OCI-LY7 (cell line): Measurements from ENCODE around the gene RXRG. TPM values are rescaled to one million over a fixed set of nuclear protein-coding genes. Genes with fewer than 3 reads are reported as not detected.

ENCODE experiments used
- BruUV-seq: library from RNA; stranded (reverse); fragments of 400-500 nt; replicated peaks from 2 replicates; lab custom pipeline; 2021; lab: Mats Ljungman, UMichigan
- CTCF ChIA-PET: fragments of 300-600 bp; sonication (Branson Sonifier 250); formaldehyde crosslinking; loops from one replicate; lab custom pipeline; 2022; ENCODE audit warnings: antibody characterized with exemption; ENCODE audit not compliant: unreplicated experiment; lab: Charles Lee
- POLR2A ChIA-PET: fragments of 300-600 bp; sonication (Branson Sonifier 250); formaldehyde crosslinking; loops from one replicate; lab custom pipeline; 2022; ENCODE audit warnings: antibody characterized with exemption; lab: Charles Lee
- DNase-seq: peaks from one replicate; pipeline ENCODE4 v3.0.0-alpha.2; 2015; ENCODE audit warnings: low spot score
- H2AFZ ChIP-seq: fragments of 200-600 bp; sonication (generic), shearing (Covaris generic); 2 replicates; pipeline ENCODE4 v1.6.1; 2014; ENCODE audit warnings: mild to moderate bottlenecking, antibody characterized with exemption, low read length, moderate library complexity
- H3K27ac ChIP-seq: fragments of 200-600 bp; sonication (generic); 2 replicates; pipeline ENCODE4 v1.5.1; 2014; ENCODE audit warnings: mixed run types, low read depth, mild to moderate bottlenecking, moderate library complexity, low read length, inconsistent platforms; ENCODE audit not compliant: poor library complexity, severe bottlenecking
- H3K36me3 ChIP-seq: fragments of 200-600 bp; sonication (generic); 2 replicates; pipeline ENCODE4 v1.6.1; 2014; ENCODE audit warnings: mild to moderate bottlenecking, antibody characterized with exemption, low read length, moderate library complexity, mixed read lengths; ENCODE audit not compliant: insufficient read depth
- H3K4me1 ChIP-seq: fragments of 200-600 bp; sonication (generic); 2 replicates; pipeline ENCODE4 v1.5.1; 2014; ENCODE audit warnings: mild to moderate bottlenecking, low read length; ENCODE audit not compliant: insufficient read depth, poor library complexity, severe bottlenecking
- H3K4me2 ChIP-seq: fragments of 200-600 bp; sonication (generic); 2 replicates; pipeline ENCODE4 v1.6.1; 2014; ENCODE audit warnings: mild to moderate bottlenecking, low read length
- H3K4me3 ChIP-seq: fragments of 200-600 bp; sonication (generic); 2 replicates; pipeline ENCODE4 v1.5.1; 2014; ENCODE audit warnings: mild to moderate bottlenecking, low read depth, low read length; ENCODE audit not compliant: poor library complexity, severe bottlenecking
- H3K79me2 ChIP-seq: fragments of 200-600 bp; sonication (generic); 2 replicates; pipeline ENCODE4 v1.6.1; 2016; ENCODE audit warnings: low read depth, mild to moderate bottlenecking, low read length, moderate library complexity, mixed read lengths; ENCODE audit not compliant: insufficient read depth
- H3K9me2 ChIP-seq: fragments of 200-600 bp; sonication (generic); 2 replicates; pipeline ENCODE4 v1.6.1; 2016; ENCODE audit warnings: mild to moderate bottlenecking, low read length, mixed read lengths; ENCODE audit not compliant: insufficient read depth
- H3K9me3 ChIP-seq: fragments of 200-600 bp; sonication (generic); 2 replicates; pipeline ENCODE4 v1.6.1; 2014; ENCODE audit warnings: mild to moderate bottlenecking, mixed run types, low read length, mixed read lengths
- H4K20me1 ChIP-seq: fragments of 200-600 bp; sonication (generic); 2 replicates; pipeline ENCODE4 v1.6.1; 2014; ENCODE audit warnings: mild to moderate bottlenecking, antibody characterized with exemption, low read length, moderate library complexity, mixed read lengths; ENCODE audit not compliant: insufficient read depth
- EZH2phosphoT487 ChIP-seq: fragments of 200-600 bp; sonication (generic); IDR thresholded peaks from 2 replicates; pipeline ENCODE4 v1.6.1; 2018; ENCODE audit warnings: low read depth, borderline replicate concordance, mild to moderate bottlenecking, mixed run types, antibody characterized with exemption, low read length, moderate library complexity, mixed read lengths
- intact Hi-C: fragments of 100-400 bp; cut with micrococcal nuclease; formaldehyde crosslinking; loops from one replicate; pipeline ENCODE4 v1.10.0; 2022; ENCODE audit not compliant: unreplicated experiment
- total RNA-seq, 2 experiments: library from RNA; depleted of rRNA in 1 of 2; stranded (reverse); fragments of >200 nt in 1 of 2; shearing (Covaris generic) in 1 of 2; gene quantifications; 2 replicates each; pipeline ENCODE4 v1.2.3, GENCODE V29; 2014 to 2022
- TF ChIP-seq, protein P1 (sequence below): fragments of 200-600 bp; sonication (generic); conservative IDR thresholded peaks from 2 replicates; pipeline ENCODE4 v1.5.1; 2014; ENCODE audit warnings: mild to moderate bottlenecking, antibody characterized with exemption, low read length, moderate library complexity, mixed read lengths

Gene RXRG
- total RNA-seq, 2 experiments from 2014 or later, result not detected

DNA sequence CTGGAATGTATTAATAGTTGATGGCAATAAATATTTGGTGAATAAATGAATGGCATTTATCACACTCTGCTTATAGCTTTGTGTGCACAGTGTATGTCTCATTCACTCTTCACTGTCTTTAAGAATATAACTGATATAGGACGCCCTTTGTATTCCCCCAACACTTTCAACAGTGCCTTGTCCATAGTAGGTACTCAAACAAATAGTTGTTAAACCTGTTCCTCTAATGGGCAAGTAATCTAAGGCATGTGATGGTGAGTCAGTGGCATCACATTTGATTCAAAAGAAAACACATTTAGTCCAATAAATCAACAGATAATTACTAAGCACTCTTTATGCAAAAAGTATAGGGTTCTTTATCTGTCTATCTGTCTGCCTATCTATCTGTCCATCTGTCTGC, 11.2 kb upstream of the RXRG start:
- CTCF ChIA-PET, result no interaction called here
- POLR2A ChIA-PET, result no interaction called here
- H3K27ac ChIP-seq, result no peak overlapping the region
- H3K4me2 ChIP-seq, result no peak overlapping the region
- H3K9me3 ChIP-seq, result no peaks in the 10 kb centered on the region
- H3K4me3 ChIP-seq, result no peak overlapping the region
- no peaks in the 10 kb centered on the region for H4K20me1 ChIP-seq
- no TSS peak for BruUV-seq
- H3K36me3 ChIP-seq, result no peaks in the 10 kb centered on the region
- no peaks in the 10 kb centered on the region for H3K79me2 ChIP-seq
- TF ChIP-seq EZH2phosphoT487, result no peak
- TF ChIP-seq, protein P1, sequence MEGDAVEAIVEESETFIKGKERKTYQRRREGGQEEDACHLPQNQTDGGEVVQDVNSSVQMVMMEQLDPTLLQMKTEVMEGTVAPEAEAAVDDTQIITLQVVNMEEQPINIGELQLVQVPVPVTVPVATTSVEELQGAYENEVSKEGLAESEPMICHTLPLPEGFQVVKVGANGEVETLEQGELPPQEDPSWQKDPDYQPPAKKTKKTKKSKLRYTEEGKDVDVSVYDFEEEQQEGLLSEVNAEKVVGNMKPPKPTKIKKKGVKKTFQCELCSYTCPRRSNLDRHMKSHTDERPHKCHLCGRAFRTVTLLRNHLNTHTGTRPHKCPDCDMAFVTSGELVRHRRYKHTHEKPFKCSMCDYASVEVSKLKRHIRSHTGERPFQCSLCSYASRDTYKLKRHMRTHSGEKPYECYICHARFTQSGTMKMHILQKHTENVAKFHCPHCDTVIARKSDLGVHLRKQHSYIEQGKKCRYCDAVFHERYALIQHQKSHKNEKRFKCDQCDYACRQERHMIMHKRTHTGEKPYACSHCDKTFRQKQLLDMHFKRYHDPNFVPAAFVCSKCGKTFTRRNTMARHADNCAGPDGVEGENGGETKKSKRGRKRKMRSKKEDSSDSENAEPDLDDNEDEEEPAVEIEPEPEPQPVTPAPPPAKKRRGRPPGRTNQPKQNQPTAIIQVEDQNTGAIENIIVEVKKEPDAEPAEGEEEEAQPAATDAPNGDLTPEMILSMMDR, result no peak
- H3K4me1 ChIP-seq, result no peaks in the 10 kb centered on the region
- no peak overlapping the region for H2AFZ ChIP-seq
- no peaks in the 10 kb centered on the region for H3K9me2 ChIP-seq
- no peak for DNase-seq
- intact Hi-C loops, result no loop called here

DNA sequence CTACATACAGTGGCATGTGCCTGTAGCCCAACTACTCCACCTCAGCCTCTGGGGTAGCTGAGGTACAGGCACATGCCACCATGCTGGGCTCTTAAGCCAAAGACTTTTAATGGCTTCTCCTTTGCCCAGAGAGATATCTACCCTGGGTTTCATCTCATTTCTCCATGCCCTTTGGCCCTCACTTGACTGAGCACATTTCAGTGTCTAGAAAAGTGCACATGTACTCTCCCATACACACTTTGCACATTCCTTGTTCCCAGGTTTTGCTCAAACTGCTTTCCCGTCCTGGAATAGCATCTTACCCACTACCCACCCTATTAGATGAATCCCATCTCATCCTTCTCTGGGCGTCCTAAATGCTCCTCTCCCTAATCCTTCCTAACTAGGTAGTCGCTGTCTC, 10.2 kb upstream of the RXRG start:
- TF ChIP-seq EZH2phosphoT487, result no peak
- TF ChIP-seq, protein P1, result no peak
- no peaks in the 10 kb centered on the region for H3K9me3 ChIP-seq
- no peak overlapping the region for H3K27ac ChIP-seq
- no peak for DNase-seq
- ChIA-PET CTCF (no interaction called here), POLR2A (no interaction called here)
- no TSS peak for BruUV-seq
- H3K9me2 ChIP-seq, result no peaks in the 10 kb centered on the region
- no peak overlapping the region for H2AFZ ChIP-seq
- no peaks in the 10 kb centered on the region for H4K20me1 ChIP-seq
- no peaks in the 10 kb centered on the region for H3K79me2 ChIP-seq
- no peaks in the 10 kb centered on the region for H3K36me3 ChIP-seq
- intact Hi-C loops, result no loop called here
- H3K4me3 ChIP-seq, result no peak overlapping the region
- H3K4me1 ChIP-seq, result no peaks in the 10 kb centered on the region
- no peak overlapping the region for H3K4me2 ChIP-seq

DNA sequence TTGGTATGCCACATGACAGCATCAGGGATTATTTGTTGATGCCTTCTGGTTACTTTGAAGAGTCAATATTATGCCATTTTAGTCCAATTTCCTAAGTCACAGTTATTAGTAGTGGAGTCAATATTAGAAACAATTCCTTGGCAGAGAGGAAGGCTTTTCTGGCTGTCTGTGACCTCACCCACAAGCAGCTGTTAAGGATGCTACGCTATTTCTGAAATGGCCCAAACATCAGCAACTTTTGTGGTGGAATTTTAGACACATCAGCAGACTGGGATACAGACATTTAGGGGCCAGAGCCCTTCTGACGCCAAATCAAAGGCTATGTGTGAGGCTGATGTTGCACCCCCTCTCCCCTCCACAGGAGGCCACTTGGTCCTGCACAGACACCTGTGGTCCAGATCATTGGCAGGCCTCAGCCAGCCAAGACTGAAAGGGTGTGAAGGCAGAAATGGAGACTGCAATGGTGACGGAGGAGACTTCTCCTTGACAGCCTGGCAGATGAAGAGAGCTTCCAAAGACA, 9.2 kb upstream of the RXRG start:
- Histone ChIP-seq H3K9me2 (no peaks in the 10 kb centered on the region), H3K9me3 (no peaks in the 10 kb centered on the region), H3K4me2 (no peak overlapping the region), H2AFZ (no peak overlapping the region), H3K4me3 (no peak overlapping the region), H3K27ac (no peak overlapping the region), H4K20me1 (no peaks in the 10 kb centered on the region), H3K79me2 (no peaks in the 10 kb centered on the region), H3K4me1 (no peaks in the 10 kb centered on the region), H3K36me3 (no peaks in the 10 kb centered on the region)
- TF ChIP-seq EZH2phosphoT487, result no peak
- TF ChIP-seq, protein P1, result no peak
- DNase-seq, result no peak
- CTCF ChIA-PET, result interaction anchor here (0.6 kb wide), 1 partner anchor 41 kb away, joined by 3 read pairs; no protein-coding TSS in a partner anchor
- intact Hi-C loops, result no loop called here
- BruUV-seq, result no TSS peak
- POLR2A ChIA-PET, result no interaction called here
